Gastroesophageal sphincter (tissue), 4 donors: ENCODE measurements around the gene CERS4. TPM values are rescaled to one million over a fixed set of nuclear protein-coding genes. Genes with fewer than 3 reads are reported as not detected.

Experiments used
- ATAC-seq: fragments of 150-250 bp; one replicate; pipeline ENCODE4 v1.9.1; 2016; ENCODE audit warnings: mild to moderate bottlenecking, moderate library complexity
- H3K27ac ChIP-seq, 4 donors: fragments of 200-600 bp; sonication (generic) in 3 of 4; 1 replicate in 3 of 4; 2 replicates in 1 of 4; pipeline ENCODE4 v1.5.1; 2016 to 2019
- H3K27me3 ChIP-seq: fragments of 200-600 bp; sonication (generic); one replicate; pipeline ENCODE4 v1.5.1; 2019
- H3K36me3 ChIP-seq, 2 donors: fragments of 200-600 bp; sonication (generic); one replicate each; pipeline ENCODE4 v1.5.1; 2019; ENCODE audit warnings: control low read depth in 1 of 2
- H3K4me1 ChIP-seq, 3 donors: fragments of 200-600 bp; sonication (generic); 1 replicate in 2 of 3; 2 replicates in 1 of 3; pipeline ENCODE4 v1.5.1; 2016 to 2019; ENCODE audit warnings: control low read depth in 2 of 3
- H3K4me3 ChIP-seq, 2 donors: fragments of 200-600 bp; sonication (generic); one replicate each; pipeline ENCODE4 v1.5.1; 2019; ENCODE audit warnings: mild to moderate bottlenecking in 1 of 2, moderate library complexity in 1 of 2
- H3K9me3 ChIP-seq, 3 donors: fragments of 200-600 bp; sonication (generic); one replicate each; pipeline ENCODE4 v1.5.1; 2017 to 2019; ENCODE audit warnings: control low read depth in 2 of 3
- EP300 ChIP-seq: sonication (generic); formaldehyde crosslinking; IDR thresholded peaks from one replicate; pipeline ENCODE4 v1.6.1; 2017; ENCODE audit warnings: antibody characterized with exemption, mild to moderate bottlenecking
- POLR2A ChIP-seq, 2 donors: fragments of 450-650 bp; IDR thresholded peaks; one replicate each; pipeline ENCODE4 v1.6.1; 2017; ENCODE audit warnings: antibody characterized with exemption in 2 of 2, mild to moderate bottlenecking in 2 of 2, moderate library complexity in 1 of 2
- POLR2AphosphoS5 ChIP-seq: sonication (generic); formaldehyde crosslinking; IDR thresholded peaks from one replicate; pipeline ENCODE4 v1.6.1; 2017; ENCODE audit warnings: antibody characterized with exemption
- WGBS, 2 donors: methylation state at CpG; one replicate each; pipeline ENCODE4 v1.1.5; 2018; ENCODE audit warnings: low coverage in 1 of 2; 5-methylcytosine and 5-hydroxymethylcytosine counted together
- total RNA-seq, 4 donors: library from RNA; depleted of rRNA; stranded (reverse); fragments of >200 nt; gene quantifications; one replicate each; pipeline ENCODE4 v1.1.0, GENCODE V29; 2016
- TF ChIP-seq, protein P1 (sequence below), 4 experiments: fragments of 200-600 bp in 2 of 4; fragments of 450-650 bp in 2 of 4; sonication (generic) in 1 of 4; IDR thresholded peaks; one replicate each; pipeline ENCODE4 v1.5.1; 2017 to 2019; ENCODE audit warnings: antibody characterized with exemption in 4 of 4, mild to moderate bottlenecking in 2 of 4, moderate library complexity in 2 of 4

CERS4 gene
- total RNA-seq, 4 donors from 2014 or later, result 24.8 to 33.8 (median 31.9) TPM

- H3K27ac ChIP-seq, result no peak overlapping the region
- TF ChIP-seq, protein P1, sequence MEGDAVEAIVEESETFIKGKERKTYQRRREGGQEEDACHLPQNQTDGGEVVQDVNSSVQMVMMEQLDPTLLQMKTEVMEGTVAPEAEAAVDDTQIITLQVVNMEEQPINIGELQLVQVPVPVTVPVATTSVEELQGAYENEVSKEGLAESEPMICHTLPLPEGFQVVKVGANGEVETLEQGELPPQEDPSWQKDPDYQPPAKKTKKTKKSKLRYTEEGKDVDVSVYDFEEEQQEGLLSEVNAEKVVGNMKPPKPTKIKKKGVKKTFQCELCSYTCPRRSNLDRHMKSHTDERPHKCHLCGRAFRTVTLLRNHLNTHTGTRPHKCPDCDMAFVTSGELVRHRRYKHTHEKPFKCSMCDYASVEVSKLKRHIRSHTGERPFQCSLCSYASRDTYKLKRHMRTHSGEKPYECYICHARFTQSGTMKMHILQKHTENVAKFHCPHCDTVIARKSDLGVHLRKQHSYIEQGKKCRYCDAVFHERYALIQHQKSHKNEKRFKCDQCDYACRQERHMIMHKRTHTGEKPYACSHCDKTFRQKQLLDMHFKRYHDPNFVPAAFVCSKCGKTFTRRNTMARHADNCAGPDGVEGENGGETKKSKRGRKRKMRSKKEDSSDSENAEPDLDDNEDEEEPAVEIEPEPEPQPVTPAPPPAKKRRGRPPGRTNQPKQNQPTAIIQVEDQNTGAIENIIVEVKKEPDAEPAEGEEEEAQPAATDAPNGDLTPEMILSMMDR (IDR thresholded peaks at IDR 0.05), result no peak
- no peak for TF ChIP-seq POLR2AphosphoS5
- TF ChIP-seq POLR2A (IDR thresholded peaks at IDR 0.05), result no peak
- TF ChIP-seq EP300, result no peak
- no peaks in the 10 kb centered on the region for H3K27me3 ChIP-seq
- WGBS, 2 donors, result 100% methylated on average over 1 of the region's 7 CpGs; no CpG with 5 or more reads in 1 of the 2 donors
- H3K36me3 ChIP-seq, result no peaks in the 10 kb centered on the region
- H3K4me3 ChIP-seq, result no peak overlapping the region
- ATAC-seq, result no peak
- H3K4me1 ChIP-seq, result no peaks in the 10 kb centered on the region
- H3K9me3 ChIP-seq, result no peaks in the 10 kb centered on the region
These were observed 40.6 kb upstream of the CERS4 start for GRCh38 chr19:8168537-8168936.

- 86% methylated on average over 7 to 9 of the region's 9 CpGs for WGBS, 2 donors
- H3K27ac ChIP-seq, result no peak overlapping the region
- TF ChIP-seq EP300 (no peak), POLR2A (IDR thresholded peaks at IDR 0.05) (no peak), POLR2AphosphoS5 (no peak)
- TF ChIP-seq, protein P1 (IDR thresholded peaks at IDR 0.05), result no peak
- H3K36me3 ChIP-seq, result no peaks in the 10 kb centered on the region
- no peak overlapping the region for H3K4me3 ChIP-seq
- no peaks in the 10 kb centered on the region for H3K9me3 ChIP-seq
- no peaks in the 10 kb centered on the region for H3K27me3 ChIP-seq
- H3K4me1 ChIP-seq, result peaks cover 0 to 7% (median 0%) of the 10 kb centered on the region in 3 donors
- ATAC-seq, result no peak
These were observed 34.5 kb upstream of the CERS4 start for GRCh38 chr19:8174706-8175105.

GRCh38 chr19:8180018-8180417, 29.2 kb upstream of the CERS4 start:
- WGBS, 2 donors, result 24 to 53% methylated on average over 4 to 5 of the region's 6 CpGs
- no peaks in the 10 kb centered on the region for H3K36me3 ChIP-seq
- no peaks in the 10 kb centered on the region for H3K9me3 ChIP-seq
- peak overlapping the region in 1 of 4 donors; percentile 22 for H3K27ac ChIP-seq
- ATAC-seq, result no peak
- no peak overlapping the region for H3K4me3 ChIP-seq
- peaks cover 0 to 13% (median 0%) of the 10 kb centered on the region in 3 donors for H3K4me1 ChIP-seq
- TF ChIP-seq, protein P1 (IDR thresholded peaks at IDR 0.05), result no peak
- TF ChIP-seq POLR2AphosphoS5 (no peak), POLR2A (IDR thresholded peaks at IDR 0.05) (no peak), EP300 (no peak)
- H3K27me3 ChIP-seq, result no peaks in the 10 kb centered on the region

GRCh38 chr19:8184274-8184673, 24.9 kb upstream of the CERS4 start:
- no peak for TF ChIP-seq POLR2AphosphoS5
- TF ChIP-seq, protein P1 (IDR thresholded peaks at IDR 0.05), result no peak
- no peak for TF ChIP-seq POLR2A (IDR thresholded peaks at IDR 0.05)
- no peak for TF ChIP-seq EP300
- H3K27ac ChIP-seq, result no peak overlapping the region
- no peaks in the 10 kb centered on the region for H3K27me3 ChIP-seq
- H3K9me3 ChIP-seq, result no peaks in the 10 kb centered on the region
- H3K4me1 ChIP-seq, result peaks cover 0 to 9% (median 0%) of the 10 kb centered on the region in 3 donors
- no peaks in the 10 kb centered on the region for H3K36me3 ChIP-seq
- WGBS, 2 donors, result 87% methylated on average over 7 of the region's 9 CpGs; no CpG with 5 or more reads in 1 of the 2 donors
- H3K4me3 ChIP-seq, result no peak overlapping the region
- ATAC-seq, result no peak

GRCh38 chr19:8185343-8186068, 23.7 kb upstream of the CERS4 start:
- no peaks in the 10 kb centered on the region for H3K36me3 ChIP-seq
- H3K9me3 ChIP-seq, result no peaks in the 10 kb centered on the region
- ATAC-seq, result no peak
- no peaks in the 10 kb centered on the region for H3K4me1 ChIP-seq
- no peaks in the 10 kb centered on the region for H3K27me3 ChIP-seq
- no peak for TF ChIP-seq EP300
- no peak for TF ChIP-seq POLR2AphosphoS5
- TF ChIP-seq, protein P1 (IDR thresholded peaks at IDR 0.05), result no peak
- no peak for TF ChIP-seq POLR2A (IDR thresholded peaks at IDR 0.05)
- WGBS, 2 donors, result 69 to 77% methylated on average over 3 to 5 of the region's 5 CpGs
- no peak overlapping the region for H3K27ac ChIP-seq
- H3K4me3 ChIP-seq, result no peak overlapping the region
